ENCODE results near the gene HES2.

GRCh38 chr1:6426972-6427350, 7.2 kb upstream of the HES2 start:
- TF ChIP-seq CTCF (IDR thresholded peaks at IDR 0.05; ENCODE audit: poor library complexity) (no peak), EZH2 (IDR thresholded peaks at IDR 0.05; ENCODE audit: borderline replicate concordance) (no peak)
